Endothelial cell of umbilical vein (primary cell): ENCODE data around the gene INTS1.

Experiments
- EZH2 ChIP-seq: IDR thresholded peaks from 2 replicates; pipeline ENCODE4 v1.6.1; 2012; ENCODE audit warnings: borderline replicate concordance, low read depth, mild to moderate bottlenecking, moderate library complexity, low read length, inconsistent platforms; ENCODE audit not compliant: severe bottlenecking
- GATA2 ChIP-seq: IDR thresholded peaks from 2 replicates; pipeline ENCODE4 v1.7.0; 2011; ENCODE audit warnings: low read depth, mild to moderate bottlenecking, moderate library complexity, mixed read lengths, low read length; ENCODE audit not compliant: insufficient read length, insufficient read depth
- JUN ChIP-seq: IDR thresholded peaks from 2 replicates; pipeline ENCODE4 v1.6.1; 2011; ENCODE audit warnings: borderline replicate concordance, low read depth; ENCODE audit not compliant: insufficient read length, insufficient read depth
- POLR2A ChIP-seq: IDR thresholded peaks from 2 replicates; pipeline ENCODE4 v1.6.1; 2012; ENCODE audit warnings: low read depth, mild to moderate bottlenecking, control low read depth, low read length
- POLR2AphosphoS5 ChIP-seq: IDR thresholded peaks from 2 replicates; pipeline ENCODE4 v1.6.1; 2012; ENCODE audit warnings: low read depth, mild to moderate bottlenecking, control low read depth, low read length, moderate library complexity; ENCODE audit not compliant: insufficient read depth
- TF ChIP-seq, protein P1 (sequence below): IDR thresholded peaks from 2 replicates; pipeline ENCODE4 v1.6.1; 2011; ENCODE audit not compliant: insufficient read depth, insufficient read length
- TF ChIP-seq, protein P2 (sequence below), 2 donors: IDR thresholded peaks; 1 replicate in 1 of 2; 2 replicates in 1 of 2; pipeline ENCODE4 v1.5.1; 2011; ENCODE audit warnings: low read length in 2 of 2, mild to moderate bottlenecking in 2 of 2, moderate library complexity in 2 of 2, control low read depth in 1 of 2, inconsistent platforms in 1 of 2, low read depth in 1 of 2; ENCODE audit not compliant: insufficient read depth in 1 of 2; ENCODE audit errors: extremely low read depth in 1 of 2

DNA sequence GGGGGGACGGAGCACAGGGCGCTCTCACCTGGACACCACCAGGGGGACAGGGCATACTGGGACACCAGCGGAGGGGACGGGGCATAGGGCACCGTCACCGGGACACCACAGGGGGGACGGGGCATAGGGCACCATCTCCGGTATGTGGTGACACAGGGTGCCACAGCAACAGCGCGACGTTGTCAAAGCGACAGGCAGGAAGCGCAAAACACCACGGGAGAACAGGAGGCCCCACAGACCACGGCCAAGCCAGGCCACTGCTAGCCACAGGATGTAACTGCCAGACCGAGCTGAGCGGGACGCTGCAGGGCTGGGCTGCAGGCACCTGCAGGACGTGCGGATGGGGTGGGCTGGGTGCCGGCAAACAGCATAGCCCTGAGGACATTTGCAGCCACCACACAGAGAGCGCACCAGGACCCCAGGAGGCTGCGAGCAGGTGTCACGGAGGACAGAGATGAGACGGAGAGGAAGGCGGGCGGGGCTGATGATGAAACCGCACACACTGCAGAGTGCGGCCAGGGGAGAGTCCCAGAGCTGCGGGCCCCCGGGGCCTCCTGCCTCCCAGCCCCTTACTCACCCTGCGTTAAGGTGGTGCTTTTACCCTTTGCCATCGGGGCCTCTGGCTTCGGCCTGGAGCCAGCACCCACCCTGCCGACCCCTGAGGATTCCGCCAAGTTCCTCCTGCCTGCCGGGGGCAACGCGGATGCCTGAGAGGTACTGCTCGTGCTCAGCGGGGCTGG is 62.4 kb downstream of the INTS1 start:
- TF ChIP-seq, protein P1, sequence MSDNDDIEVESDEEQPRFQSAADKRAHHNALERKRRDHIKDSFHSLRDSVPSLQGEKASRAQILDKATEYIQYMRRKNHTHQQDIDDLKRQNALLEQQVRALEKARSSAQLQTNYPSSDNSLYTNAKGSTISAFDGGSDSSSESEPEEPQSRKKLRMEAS = no peak
- TF ChIP-seq, protein P2, sequence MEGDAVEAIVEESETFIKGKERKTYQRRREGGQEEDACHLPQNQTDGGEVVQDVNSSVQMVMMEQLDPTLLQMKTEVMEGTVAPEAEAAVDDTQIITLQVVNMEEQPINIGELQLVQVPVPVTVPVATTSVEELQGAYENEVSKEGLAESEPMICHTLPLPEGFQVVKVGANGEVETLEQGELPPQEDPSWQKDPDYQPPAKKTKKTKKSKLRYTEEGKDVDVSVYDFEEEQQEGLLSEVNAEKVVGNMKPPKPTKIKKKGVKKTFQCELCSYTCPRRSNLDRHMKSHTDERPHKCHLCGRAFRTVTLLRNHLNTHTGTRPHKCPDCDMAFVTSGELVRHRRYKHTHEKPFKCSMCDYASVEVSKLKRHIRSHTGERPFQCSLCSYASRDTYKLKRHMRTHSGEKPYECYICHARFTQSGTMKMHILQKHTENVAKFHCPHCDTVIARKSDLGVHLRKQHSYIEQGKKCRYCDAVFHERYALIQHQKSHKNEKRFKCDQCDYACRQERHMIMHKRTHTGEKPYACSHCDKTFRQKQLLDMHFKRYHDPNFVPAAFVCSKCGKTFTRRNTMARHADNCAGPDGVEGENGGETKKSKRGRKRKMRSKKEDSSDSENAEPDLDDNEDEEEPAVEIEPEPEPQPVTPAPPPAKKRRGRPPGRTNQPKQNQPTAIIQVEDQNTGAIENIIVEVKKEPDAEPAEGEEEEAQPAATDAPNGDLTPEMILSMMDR (IDR thresholded peaks at IDR 0.05; ENCODE audit: extremely low read depth in 1 of 2, insufficient read depth in 1 of 2, low read depth in 1 of 2, low read length in 2 of 2) = no peak
- TF ChIP-seq EZH2 (no peak), POLR2A (no peak), POLR2AphosphoS5 (no peak), JUN (no peak), GATA2 (no peak)
